Stomach (tissue), 9 donors: ENCODE measurements around the gene C22orf31. TPM values are rescaled to one million over a fixed set of nuclear protein-coding genes. Genes with fewer than 3 reads are reported as not detected.
A peak's percentile ranks its signal among the peaks of the same experiment; 100 is the strongest.

Experiments used
- DNase-seq, 2 donors: peaks; one replicate each; pipeline versions ENCODE4 v3.0.0 to v3.0.0-alpha.2; 2013 to 2019
- H3K27ac ChIP-seq, 5 donors: fragments of 200-600 bp in 4 of 5; sonication (generic) in 4 of 5; one replicate each; pipeline ENCODE4 v1.5.1; 2013 to 2019; ENCODE audit warnings: mild to moderate bottlenecking in 1 of 5, moderate library complexity in 1 of 5
- H3K27me3 ChIP-seq, 3 donors: fragments of 200-600 bp; sonication (generic); one replicate each; pipeline ENCODE4 v1.5.1; 2017 to 2019; ENCODE audit warnings: mixed run types in 1 of 3
- H3K36me3 ChIP-seq, 4 donors: fragments of 200-600 bp; sonication (generic); 1 replicate in 3 of 4; 2 replicates in 1 of 4; pipeline ENCODE4 v1.5.1; 2016 to 2019
- H3K4me1 ChIP-seq, 4 donors: fragments of 200-600 bp; sonication (generic); one replicate each; pipeline ENCODE4 v1.5.1; 2016 to 2019
- H3K4me3 ChIP-seq, 4 donors: fragments of 200-600 bp; sonication (generic) in 3 of 4; one replicate each; pipeline ENCODE4 v1.5.1; 2016 to 2019; ENCODE audit warnings: mild to moderate bottlenecking in 1 of 4
- H3K9me3 ChIP-seq, 4 donors: fragments of 200-600 bp; sonication (generic); one replicate each; pipeline ENCODE4 v1.5.1; 2016 to 2019
- CTCF ChIP-seq, 7 experiments: fragments of 450-650 bp in 4 of 7; fragments of 200-600 bp in 3 of 7; sonication (generic) in 3 of 7; IDR thresholded peaks; one replicate each; pipeline ENCODE4 v1.5.1; 2016 to 2019; ENCODE audit warnings: antibody characterized with exemption in 7 of 7, control low read depth in 2 of 7, mild to moderate bottlenecking in 1 of 7
- EP300 ChIP-seq: sonication (generic); formaldehyde crosslinking; IDR thresholded peaks from one replicate; pipeline ENCODE4 v1.6.1; 2017; ENCODE audit warnings: antibody characterized with exemption
- POLR2A ChIP-seq, 4 donors: fragments of 450-650 bp; IDR thresholded peaks; one replicate each; pipeline ENCODE4 v1.6.1; 2016; ENCODE audit warnings: antibody characterized with exemption in 4 of 4, control low read depth in 2 of 4, mild to moderate bottlenecking in 1 of 4, moderate library complexity in 1 of 4
- POLR2AphosphoS5 ChIP-seq, 3 donors: sonication (generic); formaldehyde crosslinking; IDR thresholded peaks; one replicate each; pipeline ENCODE4 v1.6.1; 2016; ENCODE audit warnings: antibody characterized with exemption in 3 of 3
- WGBS, 5 donors: extraction: QIAGEN DNeasy Blood & Tissue Kit in 3 of 5; methylation state at CpG; one replicate each; pipeline versions ENCODE4 v1.1.5 to v1.1.7; 2013 to 2018; 5-methylcytosine and 5-hydroxymethylcytosine counted together
- intact Hi-C: fragments of 100-400 bp; cut with DNase I; formaldehyde crosslinking; loops from one replicate; pipeline ENCODE4 v1.15.1; 2023; ENCODE audit warnings: low total_unique reads
- polyA plus RNA-seq, 3 donors: library from polyadenylated mRNA; stranded (reverse); fragments of 200-250 nt; gene quantifications; one replicate each; pipeline ENCODE4 v1.2.3, GENCODE V29; 2013
- total RNA-seq, 5 donors: library from RNA; depleted of rRNA; stranded (reverse); fragments of >200 nt; gene quantifications; one replicate each; pipeline versions ENCODE4 v1.1.0 to v1.2.3, GENCODE V29; 2014 to 2016
- donor health status: healthy with polysubstance abuse.
- donor health status: Bipolar disorder and iron deficiency.
- donor health status: healthy.

C22orf31 gene
- total and polyA plus RNA-seq, 8 donors = 0.55 TPM; not detected in 7

GRCh38 chr22:29078036-29078868 lies 16.6 kb upstream of the C22orf31 start:
- WGBS, 5 donors = 66 to 78% (median 73%) methylated on average over 6 of the region's 6 CpGs
- intact Hi-C loops = no loop called here
- TF ChIP-seq CTCF (IDR thresholded peaks at IDR 0.05) (no peak), EP300 (no peak), POLR2A (IDR thresholded peaks at IDR 0.05) (no peak), POLR2AphosphoS5 (IDR thresholded peaks at IDR 0.05) (no peak)
- Histone ChIP-seq H3K9me3 (no peaks in the 10 kb centered on the region), H3K27me3 (peaks cover 0 to 11% (median 5%) of the 10 kb centered on the region in 3 donors), H3K4me1 (peaks cover 21 to 55% (median 35%) of the 10 kb centered on the region in 4 donors), H3K36me3 (no peaks in the 10 kb centered on the region), H3K4me3 (no peak overlapping the region), H3K27ac (peak overlapping the region in 3 of 5 donors; percentile 4 to 30 (median 8))
- DNase-seq = no peak

- peaks cover 23 to 53% (median 38%) of the 10 kb centered on the region in 4 donors for H3K4me1 ChIP-seq
- H3K27me3 ChIP-seq = peaks cover 0 to 35% (median 11%) of the 10 kb centered on the region in 3 donors
- H3K27ac ChIP-seq = peak overlapping the region; percentile 78 to 84 (median 80)
- no peaks in the 10 kb centered on the region for H3K36me3 ChIP-seq
- peak overlapping the region; percentile 67 to 83 (median 71) for H3K4me3 ChIP-seq
- intact Hi-C loops = no loop called here
- DNase-seq = no peak
- WGBS, 5 donors = 29 to 47% (median 36%) methylated on average over 10 of the region's 10 CpGs
- no peaks in the 10 kb centered on the region for H3K9me3 ChIP-seq
- TF ChIP-seq EP300 = no peak
These were observed 12.7 kb upstream of the C22orf31 start for GRCh38 chr22:29074276-29074772.

- H3K27me3 ChIP-seq = peaks cover 0 to 35% (median 11%) of the 10 kb centered on the region in 3 donors
- H3K27ac ChIP-seq = peak overlapping the region; percentile 78 to 84 (median 80)
- H3K4me3 ChIP-seq = peak overlapping the region; percentile 67 to 83 (median 71)
- no peaks in the 10 kb centered on the region for H3K36me3 ChIP-seq
- intact Hi-C loops = no loop called here
- H3K4me1 ChIP-seq = peaks cover 20 to 47% (median 35%) of the 10 kb centered on the region in 4 donors
- TF ChIP-seq POLR2AphosphoS5 (IDR thresholded peaks at IDR 0.05) (no peak), EP300 (no peak), CTCF (IDR thresholded peaks at IDR 0.05) (no peak), POLR2A (IDR thresholded peaks at IDR 0.05) (no peak)
- no peaks in the 10 kb centered on the region for H3K9me3 ChIP-seq
- 1 to 5% (median 2%) methylated on average over 47 to 53 of the region's 53 CpGs for WGBS, 5 donors
- peak; percentile 66 to 87 for DNase-seq
These were observed 12.1 kb upstream of the C22orf31 start for GRCh38 chr22:29073618-29074275.

- no peaks in the 10 kb centered on the region for H3K36me3 ChIP-seq
- DNase-seq = peak in 1 of 2 donors; percentile 56
- WGBS, 5 donors = 0 to 2% (median 1%) methylated on average over 5 to 75 of the region's 76 CpGs
- H3K9me3 ChIP-seq = no peaks in the 10 kb centered on the region
- no peak for TF ChIP-seq CTCF (IDR thresholded peaks at IDR 0.05)
- no peak for TF ChIP-seq POLR2A (IDR thresholded peaks at IDR 0.05)
- TF ChIP-seq POLR2AphosphoS5 (IDR thresholded peaks at IDR 0.05) = no peak
- no peak for TF ChIP-seq EP300
- intact Hi-C loops = no loop called here
- peak within 1 kb of the TSS; percentile 67 to 83 (median 71) for H3K4me3 ChIP-seq
- H3K27ac ChIP-seq = peak within 1 kb of the TSS; percentile 78 to 84 (median 80)
- H3K27me3 ChIP-seq = peaks cover 0 to 35% (median 11%) of the 10 kb centered on the region in 3 donors
- H3K4me1 ChIP-seq = peaks cover 20 to 41% (median 34%) of the 10 kb centered on the region in 4 donors
These were observed 11.5 kb upstream of the C22orf31 start, which contains the start of gene KREMEN1 for GRCh38 chr22:29072979-29073617. TSS of gene KREMEN1 (plus strand) at chr22:29073035. CDS start at chr22:29073131, 96 bp downstream.
